NCI-H82 treated with DMSO at 0.1 percent for 48 hours (cell line): ENCODE results near the gene MATN3.

ENCODE experiments used
- DNase-seq: peaks from one replicate; lab custom pipeline; 2025; ENCODE audit not compliant: unreplicated experiment; lab: John Stamatoyannopoulos, UW

Gene MATN3

GRCh38 chr2:20037660-20038059 is 25.2 kb upstream of the MATN3 start:
- no peak for DNase-seq

GRCh38 chr2:20035955-20036666 is 23.6 kb upstream of the MATN3 start:
- DNase-seq, result no peak

- no peak for DNase-seq
Observed at GRCh38 chr2:20034821-20035220, 22.4 kb upstream of the MATN3 start.

GRCh38 chr2:20034218-20034617 is 21.8 kb upstream of the MATN3 start:
- no peak for DNase-seq

GRCh38 chr2:20033322-20033721 is 20.9 kb upstream of the MATN3 start:
- no peak for DNase-seq

- no peak for DNase-seq
Observed at GRCh38 chr2:20030224-20030623, 17.8 kb upstream of the MATN3 start.

- no peak for DNase-seq
Observed at GRCh38 chr2:20027705-20028434, 15.4 kb upstream of the MATN3 start.

- no peak for DNase-seq
Observed at GRCh38 chr2:20027260-20027677, 14.8 kb upstream of the MATN3 start.

GRCh38 chr2:20025065-20025786 is 12.8 kb upstream of the MATN3 start:
- DNase-seq, result no peak

- DNase-seq, result no peak
Observed at GRCh38 chr2:20023688-20024087, 11.2 kb upstream of the MATN3 start.

- DNase-seq, result no peak
Observed at GRCh38 chr2:20021405-20022009, 9.0 kb upstream of the MATN3 start.

- no peak for DNase-seq
Observed at GRCh38 chr2:20019747-20020146, 7.3 kb upstream of the MATN3 start.

- no peak for DNase-seq
Observed at GRCh38 chr2:20018601-20019152, 6.2 kb upstream of the MATN3 start.

GRCh38 chr2:20016346-20016745 is 3.9 kb upstream of the MATN3 start:
- DNase-seq, result no peak

- peak; percentile 18 for DNase-seq
Observed at GRCh38 chr2:20015482-20016083, 3.1 kb upstream of the MATN3 start.

GRCh38 chr2:20013126-20013849 is 820 bp upstream of the MATN3 start:
- no peak for DNase-seq

- DNase-seq, result no peak
Observed at GRCh38 chr2:20012032-20012281, 511 bp downstream of the MATN3 start.

- no peak for DNase-seq
Observed at GRCh38 chr2:20011276-20012031, 1.0 kb downstream of the MATN3 start.

- DNase-seq, result no peak
Observed at GRCh38 chr2:20008703-20009102, 3.8 kb downstream of the MATN3 start.
